ENCODE results near the gene FRMD4B.

The FRMD4B gene

GRCh38 chr3:69321301-69322157 lies 64.4 kb downstream of the FRMD4B start:
- DNase-seq, result no peak

- DNase-seq, result no peak
Measured at GRCh38 chr3:69320871-69321271, 65.0 kb downstream of the FRMD4B start.

GRCh38 chr3:69319652-69320051 lies 66.2 kb downstream of the FRMD4B start:
- DNase-seq, result no peak

- DNase-seq, result no peak
Measured at GRCh38 chr3:69318410-69318809, 67.5 kb downstream of the FRMD4B start.

- no peak for DNase-seq
Measured at GRCh38 chr3:69313251-69313650, 72.6 kb downstream of the FRMD4B start.

GRCh38 chr3:69309814-69310213 lies 76.1 kb downstream of the FRMD4B start:
- DNase-seq, result no peak

GRCh38 chr3:69306239-69307185 lies 79.4 kb downstream of the FRMD4B start:
- peak; percentile 58 for DNase-seq

GRCh38 chr3:69305011-69305410 lies 80.9 kb downstream of the FRMD4B start:
- DNase-seq, result no peak

- DNase-seq, result no peak
Measured at GRCh38 chr3:69304396-69304795, 81.5 kb downstream of the FRMD4B start.

- DNase-seq, result no peak
Measured at GRCh38 chr3:69300296-69300695, 85.6 kb downstream of the FRMD4B start.

GRCh38 chr3:69299344-69299743 lies 86.5 kb downstream of the FRMD4B start:
- DNase-seq, result no peak

GRCh38 chr3:69297501-69297900 lies 88.4 kb downstream of the FRMD4B start:
- no peak for DNase-seq

- DNase-seq, result no peak
Measured at GRCh38 chr3:69296995-69297394, 88.9 kb downstream of the FRMD4B start.

GRCh38 chr3:69294014-69294766 lies 91.7 kb downstream of the FRMD4B start:
- no peak for DNase-seq

- no peak for DNase-seq
Measured at GRCh38 chr3:69292959-69293574, 92.8 kb downstream of the FRMD4B start.

GRCh38 chr3:69292185-69292584 lies 93.7 kb downstream of the FRMD4B start:
- DNase-seq, result no peak

- no peak for DNase-seq
Measured at GRCh38 chr3:69290430-69290829, 95.5 kb downstream of the FRMD4B start.

- no peak for DNase-seq
Measured at GRCh38 chr3:69290006-69290405, 95.9 kb downstream of the FRMD4B start.

- DNase-seq, result no peak
Measured at GRCh38 chr3:69288161-69288895, 97.6 kb downstream of the FRMD4B start.

- DNase-seq, result no peak
Measured at GRCh38 chr3:69283913-69284611, 101.8 kb downstream of the FRMD4B start.

- no peak for DNase-seq
Measured at GRCh38 chr3:69283496-69283895, 102.4 kb downstream of the FRMD4B start.
